ENCODE measurements around the gene NID1. TPM values are rescaled to one million over a fixed set of nuclear protein-coding genes. Genes with fewer than 3 reads are reported as not detected.
"Not testable (repeated sequence)": the region's sequence is repeated elsewhere in the genome, so short reads cannot be mapped to it uniquely, and the experiment has no call there.

Gene NID1
- total and polyA plus RNA-seq, 7 donors: 12.0 to 31.8 (median 22.2) TPM

GRCh38 chr1:236100799-236101198, 35.9 kb upstream of the NID1 start:
- WGBS, 3 donors: 89 to 93% (median 90%) methylated on average over 15 of the region's 15 CpGs
- DNase-seq: no peak
- Histone ChIP-seq H3K27ac (no peak overlapping the region), H3K9me3 (no peaks in the 10 kb centered on the region), H3K27me3 (ENCODE audit: insufficient read depth in 3 of 3, low read length in 2 of 3) (peaks cover 0 to 14% (median 0%) of the 10 kb centered on the region in 3 donors), H3K4me1 (no peaks in the 10 kb centered on the region), H3K36me3 (ENCODE audit: insufficient read depth in 1 of 2, low read depth in 1 of 2) (no peaks in the 10 kb centered on the region), H3K4me3 (no peak overlapping the region)
- TF ChIP-seq, protein P1, sequence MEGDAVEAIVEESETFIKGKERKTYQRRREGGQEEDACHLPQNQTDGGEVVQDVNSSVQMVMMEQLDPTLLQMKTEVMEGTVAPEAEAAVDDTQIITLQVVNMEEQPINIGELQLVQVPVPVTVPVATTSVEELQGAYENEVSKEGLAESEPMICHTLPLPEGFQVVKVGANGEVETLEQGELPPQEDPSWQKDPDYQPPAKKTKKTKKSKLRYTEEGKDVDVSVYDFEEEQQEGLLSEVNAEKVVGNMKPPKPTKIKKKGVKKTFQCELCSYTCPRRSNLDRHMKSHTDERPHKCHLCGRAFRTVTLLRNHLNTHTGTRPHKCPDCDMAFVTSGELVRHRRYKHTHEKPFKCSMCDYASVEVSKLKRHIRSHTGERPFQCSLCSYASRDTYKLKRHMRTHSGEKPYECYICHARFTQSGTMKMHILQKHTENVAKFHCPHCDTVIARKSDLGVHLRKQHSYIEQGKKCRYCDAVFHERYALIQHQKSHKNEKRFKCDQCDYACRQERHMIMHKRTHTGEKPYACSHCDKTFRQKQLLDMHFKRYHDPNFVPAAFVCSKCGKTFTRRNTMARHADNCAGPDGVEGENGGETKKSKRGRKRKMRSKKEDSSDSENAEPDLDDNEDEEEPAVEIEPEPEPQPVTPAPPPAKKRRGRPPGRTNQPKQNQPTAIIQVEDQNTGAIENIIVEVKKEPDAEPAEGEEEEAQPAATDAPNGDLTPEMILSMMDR (IDR thresholded peaks at IDR 0.05): no peak
- ATAC-seq: no peak
- intact Hi-C loops (cut with DNase I): loop anchor here (5.0 to 10.0 kb wide), 5 partner anchors 184 to 1464 kb away; partner anchors contain the start of genes ERO1B (in 1 of the 2) and LGALS8 (in 1 of the 2)

GRCh38 chr1:236099355-236099974, 34.6 kb upstream of the NID1 start:
- Histone ChIP-seq H3K4me3 (no peak overlapping the region), H3K36me3 (ENCODE audit: insufficient read depth in 1 of 2, low read depth in 1 of 2) (no peaks in the 10 kb centered on the region), H3K27ac (no peak overlapping the region), H3K9me3 (no peaks in the 10 kb centered on the region), H3K27me3 (ENCODE audit: insufficient read depth in 3 of 3, low read length in 2 of 3) (peaks cover 0 to 14% (median 0%) of the 10 kb centered on the region in 3 donors), H3K4me1 (no peaks in the 10 kb centered on the region)
- 17 to 20% (median 18%) methylated on average over 12 of the region's 12 CpGs for WGBS, 3 donors
- intact Hi-C loops (cut with DNase I): no loop called here
- ATAC-seq (no peak), DNase-seq (no peak)
- TF ChIP-seq, protein P1 (IDR thresholded peaks at IDR 0.05): no peak

GRCh38 chr1:236098267-236098666, 33.4 kb upstream of the NID1 start:
- WGBS, 3 donors: 96 to 100% (median 100%) methylated on average over 1 of the region's 1 CpG
- H3K4me1 ChIP-seq: no peaks in the 10 kb centered on the region
- H3K27me3 ChIP-seq (ENCODE audit: insufficient read depth in 3 of 3, low read length in 2 of 3): peaks cover 0 to 20% (median 0%) of the 10 kb centered on the region in 3 donors
- no peak overlapping the region for H3K27ac ChIP-seq
- ATAC-seq (no peak), DNase-seq (no peak)
- TF ChIP-seq, protein P1 (IDR thresholded peaks at IDR 0.05): no peak
- no peak overlapping the region for H3K4me3 ChIP-seq
- no peaks in the 10 kb centered on the region for H3K36me3 ChIP-seq (ENCODE audit: insufficient read depth in 1 of 2, low read depth in 1 of 2)
- intact Hi-C loops (cut with DNase I): no loop called here
- no peaks in the 10 kb centered on the region for H3K9me3 ChIP-seq

- H3K4me1 ChIP-seq; H3K9me3 ChIP-seq; H3K4me3 ChIP-seq; intact Hi-C loops (cut with DNase I); H3K36me3 ChIP-seq (ENCODE audit: insufficient read depth in 1 of 2, low read depth in 1 of 2); H3K27ac ChIP-seq; ATAC-seq: not testable (repeated sequence)
- H3K27me3 ChIP-seq (ENCODE audit: insufficient read depth in 3 of 3, low read length in 2 of 3): peaks cover 0 to 16% (median 0%) of the 10 kb centered on the region in 3 donors
- DNase-seq: peak; percentile 51 to 64
- WGBS, 3 donors: 58 to 66% (median 58%) methylated on average over 15 of the region's 15 CpGs
Observed at GRCh38 chr1:236096660-236097482, 32.0 kb upstream of the NID1 start.

Measured in psoas muscle (tissue), 8 donors.